ENCODE results near the gene AGBL4.

- TF ChIP-seq, protein P1, sequence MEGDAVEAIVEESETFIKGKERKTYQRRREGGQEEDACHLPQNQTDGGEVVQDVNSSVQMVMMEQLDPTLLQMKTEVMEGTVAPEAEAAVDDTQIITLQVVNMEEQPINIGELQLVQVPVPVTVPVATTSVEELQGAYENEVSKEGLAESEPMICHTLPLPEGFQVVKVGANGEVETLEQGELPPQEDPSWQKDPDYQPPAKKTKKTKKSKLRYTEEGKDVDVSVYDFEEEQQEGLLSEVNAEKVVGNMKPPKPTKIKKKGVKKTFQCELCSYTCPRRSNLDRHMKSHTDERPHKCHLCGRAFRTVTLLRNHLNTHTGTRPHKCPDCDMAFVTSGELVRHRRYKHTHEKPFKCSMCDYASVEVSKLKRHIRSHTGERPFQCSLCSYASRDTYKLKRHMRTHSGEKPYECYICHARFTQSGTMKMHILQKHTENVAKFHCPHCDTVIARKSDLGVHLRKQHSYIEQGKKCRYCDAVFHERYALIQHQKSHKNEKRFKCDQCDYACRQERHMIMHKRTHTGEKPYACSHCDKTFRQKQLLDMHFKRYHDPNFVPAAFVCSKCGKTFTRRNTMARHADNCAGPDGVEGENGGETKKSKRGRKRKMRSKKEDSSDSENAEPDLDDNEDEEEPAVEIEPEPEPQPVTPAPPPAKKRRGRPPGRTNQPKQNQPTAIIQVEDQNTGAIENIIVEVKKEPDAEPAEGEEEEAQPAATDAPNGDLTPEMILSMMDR (IDR thresholded peaks at IDR 0.05) = no peak
- no peak for TF ChIP-seq POLR2A (IDR thresholded peaks at IDR 0.05)
Measured at GRCh38 chr1:49181033-49181432, 842.7 kb downstream of the AGBL4 start.

Measured in breast epithelium (tissue), 3 donors.